ENCODE results near the gene MYO1C.
"Not testable (repeated sequence)": the region's sequence is repeated elsewhere in the genome, so short reads cannot be mapped to it uniquely, and the experiment has no call there.

The MYO1C gene

DNA sequence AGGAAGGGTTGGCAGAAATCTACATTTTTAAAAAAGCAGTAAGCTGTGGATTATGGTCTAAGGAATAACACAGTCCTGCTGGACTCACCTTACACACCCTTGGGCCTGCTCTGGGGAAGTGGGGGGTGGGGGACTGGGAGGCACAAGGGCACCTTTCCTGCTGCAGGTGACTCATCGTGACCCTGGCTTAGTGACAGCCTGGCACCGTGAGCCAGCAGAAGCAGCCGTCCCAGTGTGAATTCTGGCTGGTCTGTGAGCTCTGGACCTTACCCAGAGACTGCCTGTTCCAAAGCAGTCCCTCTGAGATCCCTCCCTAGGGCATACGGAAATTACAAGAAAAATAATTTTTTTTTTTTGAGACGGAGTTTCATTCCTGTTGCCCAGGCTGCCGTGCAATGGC is 32.3 kb downstream of the MYO1C start:
- DNase-seq = no peak

DNA sequence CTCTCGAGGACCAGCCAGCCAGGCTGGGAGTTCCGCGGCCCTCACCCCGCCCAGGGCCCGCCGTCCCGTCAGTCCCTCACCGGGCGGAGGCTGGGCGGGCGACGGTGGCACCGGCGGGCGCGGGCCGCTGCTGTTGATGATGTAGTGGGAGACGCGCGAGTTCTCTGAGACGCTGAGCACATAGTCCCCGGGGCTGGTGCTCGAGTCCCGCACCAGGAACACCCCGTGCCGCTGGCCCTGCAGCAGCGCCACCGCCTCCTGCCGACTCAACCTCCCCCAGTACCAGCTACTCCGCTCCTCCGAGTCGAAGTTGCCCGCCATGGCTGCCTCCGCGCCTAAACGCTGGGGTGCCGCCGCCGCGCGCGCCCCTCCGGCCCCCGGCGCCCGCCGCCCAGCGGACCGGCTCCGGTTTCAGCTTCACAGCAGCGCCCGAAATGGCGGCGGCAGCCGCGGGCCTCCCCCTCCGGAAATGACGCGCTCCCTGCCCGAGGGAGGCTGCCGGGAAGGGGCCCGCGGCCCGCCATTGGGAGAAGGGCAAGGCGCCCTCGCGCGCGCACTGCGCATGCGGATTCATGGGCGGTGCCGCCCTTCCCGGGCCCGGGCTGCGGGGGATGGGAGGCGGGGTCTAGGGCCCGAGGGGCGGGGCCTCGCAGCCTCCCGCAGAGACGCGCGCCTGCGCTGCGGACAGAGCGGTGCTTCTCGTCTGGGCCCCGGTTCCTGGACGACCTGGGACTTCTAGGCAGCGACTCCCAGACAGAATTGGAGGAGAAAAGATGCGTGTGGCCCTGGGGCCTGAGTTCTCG is 36.5 kb downstream of the MYO1C start, which contains the start of gene CRK:
Gene CRK, minus strand, starts transcription at position 436 of the 803 bp plus-strand sequence. Its CDS starts 115 bp downstream, at position 321.
- peak; percentile 89 to 93 for DNase-seq

DNA sequence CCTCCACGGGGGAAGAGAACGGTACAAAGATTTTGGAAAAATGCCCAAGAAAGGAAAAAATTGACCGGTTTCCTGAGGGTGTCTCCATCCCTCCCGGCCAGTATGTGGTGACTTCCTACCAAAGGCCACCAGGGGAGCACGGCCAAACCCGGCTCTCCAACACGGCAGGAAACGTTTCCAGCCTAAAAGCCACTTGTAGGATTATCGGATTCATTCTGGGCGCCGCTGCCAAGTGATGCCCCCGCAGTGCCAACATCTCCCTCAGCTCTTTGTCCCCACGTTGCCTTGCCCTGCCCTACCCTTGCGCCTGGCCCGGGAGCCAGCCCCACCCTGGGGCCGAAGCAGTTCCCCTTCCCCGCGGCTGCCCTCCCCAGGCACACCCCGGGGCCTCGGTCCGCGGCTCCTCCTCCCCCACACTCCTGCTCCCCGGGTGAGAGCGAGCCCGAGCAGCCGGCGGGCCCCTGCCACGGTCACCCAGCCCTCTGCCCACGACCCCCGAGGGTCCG is 37.1 kb downstream of the MYO1C start:
- DNase-seq = peak in 1 of 2 donors; percentile 79

DNA sequence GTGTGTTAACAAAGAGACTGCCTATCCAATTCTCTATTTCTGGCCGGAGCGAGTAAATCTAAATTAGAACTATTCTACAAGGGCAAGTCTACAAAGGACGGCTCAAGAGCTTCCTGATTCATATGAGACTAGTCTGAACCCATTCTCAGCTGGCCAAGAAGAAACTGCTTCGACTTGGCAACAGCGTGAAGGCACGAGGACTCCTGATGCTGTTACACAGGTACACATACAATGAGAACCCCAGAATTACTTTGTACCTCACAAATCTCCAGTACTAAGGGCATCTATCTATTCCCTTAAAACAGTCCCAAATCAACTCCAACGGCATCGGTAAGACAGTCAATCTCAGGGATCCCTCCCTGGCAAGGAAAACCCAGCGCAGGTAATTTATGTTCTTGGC is 37.9 kb downstream of the MYO1C start:
- DNase-seq = no peak

DNA sequence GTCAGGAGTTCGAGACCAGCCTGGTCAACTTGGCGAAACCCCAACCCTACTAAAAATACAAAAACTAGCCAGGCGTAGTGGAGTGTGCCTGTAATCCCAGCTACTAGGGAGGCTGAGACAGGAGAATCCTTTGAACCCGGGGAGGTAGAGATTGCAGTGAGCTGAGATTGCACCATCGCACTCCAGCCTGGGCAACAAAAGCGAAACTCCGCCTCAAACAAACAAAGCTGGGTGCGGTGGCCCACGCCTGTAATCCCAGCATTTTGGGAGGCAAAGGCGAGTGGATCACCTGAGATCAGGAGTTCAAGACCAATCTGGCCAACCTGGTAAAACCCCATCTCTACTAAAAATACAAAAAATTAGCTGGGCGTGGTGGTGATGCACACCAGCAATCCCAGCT is 38.8 kb downstream of the MYO1C start:
- not testable (repeated sequence) for DNase-seq

DNA sequence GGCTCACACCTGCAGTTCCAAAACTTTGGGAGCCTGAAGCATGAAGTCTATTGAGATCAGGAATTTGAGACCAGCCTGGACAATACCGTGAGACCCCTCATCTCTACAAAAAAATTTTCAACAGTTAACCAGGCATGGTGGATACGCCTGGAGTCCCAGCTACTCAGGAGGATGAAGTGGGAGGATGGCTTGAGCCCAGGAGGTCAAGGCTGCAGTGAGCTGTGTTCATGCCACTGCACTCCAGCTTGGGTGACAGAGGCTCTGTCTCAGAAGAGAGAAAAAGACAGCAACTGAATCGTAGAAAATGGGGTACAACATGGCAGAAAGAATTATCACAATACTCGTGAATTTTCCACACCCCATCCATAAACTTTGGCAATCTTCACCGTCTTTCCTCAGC is 39.6 kb downstream of the MYO1C start:
- no peak for DNase-seq

DNA sequence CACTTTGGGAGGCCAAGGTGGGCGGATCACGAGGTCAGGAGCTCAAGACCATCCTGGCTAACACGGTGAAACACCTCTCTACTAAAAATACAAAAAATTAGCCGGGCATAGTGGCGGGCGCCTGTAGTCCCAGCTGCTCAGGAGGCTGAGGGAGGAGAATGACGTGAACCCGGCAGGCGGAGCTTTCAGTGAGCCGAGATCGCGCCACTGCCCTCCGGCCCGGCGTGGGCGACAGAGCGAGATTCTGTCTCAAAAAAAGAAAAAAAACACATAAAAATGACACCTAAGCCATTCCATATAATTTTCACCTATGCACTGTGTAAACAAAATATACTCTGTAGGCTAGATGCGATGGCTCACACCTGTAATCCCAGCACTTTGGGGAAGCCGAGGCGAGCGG is 42.2 kb downstream of the MYO1C start:
- not testable (repeated sequence) for DNase-seq

DNA sequence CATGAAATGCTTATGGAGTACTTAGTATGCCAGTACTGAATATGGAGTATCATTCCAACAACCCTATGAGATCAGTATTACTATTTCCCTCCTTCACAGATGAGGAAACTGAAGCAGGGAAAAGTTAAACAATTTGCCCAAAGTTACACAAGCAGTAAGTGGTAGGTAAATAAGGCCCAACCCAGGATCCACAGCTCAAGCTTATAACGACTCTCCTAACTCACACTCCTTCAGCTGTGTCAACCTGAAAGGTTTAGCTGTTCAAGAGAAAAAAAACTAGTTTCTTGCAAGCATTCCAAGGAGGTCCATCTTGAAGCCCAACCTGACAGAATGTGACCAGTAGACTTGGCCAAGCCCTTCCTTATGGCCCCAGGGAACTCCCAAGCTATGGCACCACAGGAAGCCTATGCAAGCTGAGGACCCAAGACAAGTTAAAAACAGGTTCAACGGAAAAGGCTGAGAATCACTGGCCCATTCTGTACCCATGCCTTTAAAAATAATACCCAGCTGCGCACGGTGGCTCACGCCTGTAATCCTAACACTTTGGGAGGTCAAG is 43.0 kb downstream of the MYO1C start:
- DNase-seq = no peak

DNA sequence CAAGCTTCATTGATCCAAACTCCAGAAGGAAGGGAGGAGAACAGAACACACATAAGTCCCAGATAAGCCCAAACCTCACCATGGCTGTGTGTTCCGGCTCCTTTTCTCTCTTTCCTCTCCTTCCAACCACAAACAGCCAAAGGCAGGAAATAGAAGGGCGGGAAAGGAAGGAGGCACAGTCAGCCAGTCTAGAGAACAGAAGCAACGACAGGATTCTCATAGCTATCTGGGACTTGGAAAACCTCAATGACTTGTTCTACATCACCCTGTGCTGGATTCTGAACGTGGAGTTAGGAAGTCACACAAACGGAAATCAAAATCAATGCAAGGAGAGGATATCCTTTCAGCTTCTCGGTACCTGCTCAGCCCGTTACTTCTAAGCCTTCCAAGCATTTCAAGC is 45.4 kb downstream of the MYO1C start:
- DNase-seq = no peak

DNA sequence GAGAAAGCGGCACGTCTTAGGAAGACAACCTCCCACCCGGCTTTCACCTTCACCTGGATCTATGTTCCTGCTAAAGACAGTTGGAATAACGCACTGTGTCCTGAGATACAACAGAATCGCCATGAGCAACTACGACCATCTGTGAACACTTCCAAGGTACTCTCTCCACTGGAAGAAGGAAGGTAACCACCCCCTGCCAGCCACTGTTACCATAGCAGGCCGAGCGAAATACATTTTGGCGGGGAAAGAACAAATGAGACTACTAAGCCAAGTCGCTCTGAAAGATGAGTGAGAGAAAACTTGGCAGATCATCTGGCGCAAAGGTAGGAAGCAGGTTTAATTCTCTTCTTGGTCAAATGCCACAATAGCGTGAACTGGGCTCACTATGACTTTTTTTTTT is 46.3 kb downstream of the MYO1C start:
- no peak for DNase-seq

DNA sequence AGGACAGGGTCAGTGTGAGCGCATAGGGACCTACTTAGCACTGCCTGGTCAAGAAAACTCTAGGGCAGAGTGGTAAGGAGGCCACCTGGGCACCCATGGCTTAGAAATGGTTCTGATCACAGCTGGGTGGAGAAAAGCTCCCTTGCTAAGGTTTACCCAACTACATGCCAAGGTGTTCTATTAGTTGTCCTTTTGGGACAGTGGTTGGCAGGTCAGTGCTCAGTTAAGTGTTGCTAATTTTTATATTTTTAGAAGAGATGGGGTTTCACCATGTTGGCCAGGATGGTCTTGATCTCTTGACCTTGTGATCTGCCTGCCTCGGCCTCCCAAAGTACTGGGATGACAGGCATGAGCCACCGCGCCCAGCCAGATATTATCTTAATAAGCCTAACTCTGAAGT is 46.8 kb downstream of the MYO1C start:
- not testable (repeated sequence) for DNase-seq

DNA sequence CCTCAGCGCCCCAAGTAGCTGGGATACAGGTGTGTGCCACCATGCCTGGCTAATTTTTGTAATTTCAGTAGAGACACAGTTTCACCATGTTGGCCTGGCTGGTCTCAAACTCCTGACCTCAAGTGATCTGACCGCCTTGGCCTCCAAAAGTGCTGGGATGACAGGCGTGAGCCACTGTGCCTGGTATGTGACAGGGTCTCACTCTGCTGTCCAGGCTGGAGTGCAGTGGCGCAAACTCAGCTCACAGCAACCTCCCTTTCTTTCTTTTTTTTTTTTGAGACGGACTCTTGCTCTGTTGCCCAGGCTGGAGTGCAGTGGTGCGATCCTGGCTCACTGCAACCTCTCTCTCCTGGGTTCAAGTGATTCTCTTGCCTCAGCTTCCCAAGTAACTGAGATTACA is 49.8 kb downstream of the MYO1C start:
- not testable (repeated sequence) for DNase-seq

DNA sequence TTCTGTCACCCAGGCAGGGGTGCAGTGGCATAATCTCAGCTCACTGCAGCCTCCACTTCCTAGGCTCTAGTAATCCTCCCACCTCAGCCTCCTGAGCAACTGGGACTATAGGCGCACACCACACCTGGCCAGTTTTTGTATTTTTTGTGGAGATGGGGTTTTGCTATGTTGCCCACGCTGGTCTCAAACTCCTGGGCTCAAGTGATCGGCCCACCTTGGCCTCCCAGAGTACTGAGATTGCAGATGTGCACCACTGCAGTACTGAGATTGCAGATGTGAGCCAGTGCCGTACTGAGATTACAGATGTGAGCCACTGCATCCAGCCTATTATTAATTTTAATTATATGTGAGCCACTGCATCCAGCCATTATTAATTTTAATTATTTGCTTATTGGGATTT is 50.3 kb downstream of the MYO1C start:
- no peak for DNase-seq

DNA sequence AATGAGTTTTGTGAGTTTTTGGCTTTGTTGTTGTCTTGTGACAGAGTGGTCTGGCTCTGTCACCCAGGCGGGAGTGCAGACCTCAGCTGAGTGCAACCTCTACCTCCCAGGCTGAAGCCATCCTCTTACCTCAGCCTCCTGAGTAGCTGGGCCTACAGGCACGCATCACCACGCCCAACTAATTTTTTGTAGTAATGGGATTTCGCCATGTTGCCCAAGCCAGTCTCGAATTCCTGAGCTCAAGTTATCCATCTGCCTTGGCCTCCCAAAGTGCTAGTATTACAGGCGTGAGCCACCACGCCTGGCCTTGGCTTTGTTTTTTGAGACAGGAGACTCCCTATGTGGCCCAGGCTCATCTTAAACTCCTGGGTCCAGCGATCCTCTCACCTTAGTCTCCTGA is 51.6 kb downstream of the MYO1C start:
- DNase-seq = no peak

DNA sequence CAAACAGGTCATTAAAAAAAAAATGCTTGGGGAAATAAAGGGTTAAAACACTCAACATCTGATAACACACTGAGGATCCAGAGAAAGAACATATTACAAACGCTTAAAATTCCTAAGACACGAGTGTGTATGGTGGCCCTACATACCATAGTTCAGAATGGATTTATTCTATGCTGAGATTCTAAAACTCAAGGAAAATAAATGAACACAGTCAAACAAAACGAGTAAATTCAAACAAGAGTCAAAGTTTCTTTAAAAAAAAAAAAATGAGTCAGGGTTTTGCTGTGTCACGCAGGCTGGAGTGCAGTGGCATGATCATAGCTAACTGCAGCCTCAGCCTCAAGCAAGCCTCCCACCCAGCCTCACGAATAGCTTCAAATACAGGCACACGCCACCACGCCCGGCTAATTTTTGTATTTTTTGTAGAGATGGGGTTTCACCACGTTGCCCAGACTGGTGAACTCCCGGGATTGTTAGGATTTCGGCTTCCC is 53.8 kb downstream of the MYO1C start:
- no peak for DNase-seq

DNA sequence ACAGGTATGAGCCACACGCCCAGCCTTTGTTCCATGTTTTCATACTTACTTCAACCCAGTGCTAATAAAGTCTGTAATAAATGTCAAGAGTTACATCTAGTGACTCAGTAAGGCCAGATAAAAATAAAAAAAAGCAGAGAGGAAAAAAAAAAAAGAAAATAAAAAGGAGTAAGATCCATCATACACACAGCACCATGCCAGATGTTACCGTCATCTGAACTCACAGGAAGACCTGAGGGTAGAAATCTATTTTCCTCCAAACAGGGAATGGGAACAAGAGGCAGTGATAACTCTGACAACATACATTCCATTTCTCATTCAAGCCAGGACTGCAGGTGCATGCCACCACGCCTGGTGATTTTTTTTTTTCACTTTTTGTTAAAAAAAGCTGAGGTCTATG is 57.2 kb downstream of the MYO1C start:
- DNase-seq = no peak

DNA sequence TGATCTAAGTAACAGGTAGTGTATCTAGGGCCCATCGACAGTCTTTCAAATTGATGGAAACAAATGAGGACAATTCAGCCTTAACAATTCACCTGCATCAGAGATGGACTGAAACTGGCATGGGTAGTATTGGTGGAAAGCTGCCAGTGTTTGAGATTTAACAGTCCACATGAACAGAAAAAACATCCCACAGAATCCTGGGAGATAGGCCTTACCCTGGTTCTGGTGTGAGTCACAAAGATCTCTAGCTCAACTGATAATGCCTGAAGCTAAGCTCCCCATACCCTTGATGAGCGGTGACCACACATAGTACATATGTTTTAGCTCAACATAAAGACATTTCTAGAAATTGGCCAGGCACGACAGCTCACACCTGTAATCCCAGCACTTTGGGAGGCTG is 58.3 kb downstream of the MYO1C start:
- DNase-seq = no peak

DNA sequence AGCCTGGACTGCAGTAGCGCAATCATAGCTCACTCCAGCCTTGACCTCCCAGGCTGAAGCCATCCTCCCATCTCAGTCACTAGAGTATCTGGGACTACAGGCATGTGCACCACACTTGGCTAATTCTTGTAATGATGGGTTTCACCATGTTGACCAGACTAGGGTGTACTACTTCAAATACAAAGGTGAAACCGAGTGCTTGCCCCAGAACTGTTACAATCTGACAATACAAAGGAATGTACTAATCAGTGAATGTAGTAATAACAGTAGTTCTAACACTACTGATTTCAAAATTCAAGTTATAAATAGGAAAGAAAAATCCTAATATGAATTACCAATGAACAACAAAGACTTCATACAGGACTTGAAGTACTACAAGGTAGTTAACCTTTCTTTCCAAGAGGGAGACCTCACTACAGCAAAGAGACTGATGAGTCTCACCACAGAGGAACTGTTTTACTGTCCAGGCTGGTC is 60.8 kb downstream of the MYO1C start:
- no peak for DNase-seq

DNA sequence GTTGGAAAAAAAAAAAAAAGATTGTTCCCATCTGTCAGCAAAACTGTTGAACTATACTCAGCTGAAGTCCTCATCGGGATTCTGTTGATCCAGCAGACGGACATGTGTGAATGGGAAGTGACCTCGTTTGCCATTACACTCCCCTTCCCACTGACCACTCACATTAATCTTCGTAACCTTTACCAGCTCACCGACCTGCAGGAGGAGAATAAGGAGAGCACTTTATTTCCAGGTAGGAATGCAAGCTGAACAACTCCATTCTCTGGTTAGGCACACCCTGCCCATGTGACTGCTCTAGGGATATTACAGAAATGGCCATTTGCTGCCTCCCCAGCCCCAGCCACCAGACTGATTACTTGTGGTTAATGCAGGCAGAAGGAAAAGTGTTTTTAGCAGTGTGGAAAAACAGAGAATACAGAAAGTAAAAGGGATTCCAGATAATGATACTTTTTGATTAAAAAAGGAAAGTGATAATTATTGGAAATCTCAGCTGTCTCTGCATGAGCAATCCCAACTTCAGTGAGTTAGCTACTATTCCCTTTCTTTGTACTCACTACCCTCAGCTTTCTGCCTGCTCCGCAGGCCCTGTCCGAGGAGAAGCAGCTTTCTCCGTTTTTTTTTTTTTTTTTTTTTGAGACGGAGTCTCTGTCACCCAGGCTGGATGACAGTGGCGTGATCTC is 68.9 kb downstream of the MYO1C start:
- no peak for DNase-seq

DNA sequence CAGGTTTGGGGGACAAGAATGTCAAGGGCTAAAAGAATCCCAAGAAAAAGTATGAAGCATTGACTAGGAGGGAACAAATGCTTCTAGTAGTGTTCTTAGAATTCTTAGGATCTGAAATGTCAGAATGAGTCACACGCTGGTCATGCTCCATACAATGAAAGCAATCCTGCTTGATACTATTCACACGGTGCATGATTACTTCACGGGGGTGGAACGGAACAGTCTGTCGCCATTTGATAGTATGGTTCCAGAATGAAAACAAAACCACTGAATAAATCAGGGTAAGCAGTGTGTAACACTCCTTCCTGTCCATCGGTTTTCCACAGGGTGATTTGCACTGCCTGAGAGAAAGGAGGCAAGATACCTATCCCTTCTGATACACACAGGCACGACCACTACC is 69.6 kb downstream of the MYO1C start:
- DNase-seq = no peak

DNA sequence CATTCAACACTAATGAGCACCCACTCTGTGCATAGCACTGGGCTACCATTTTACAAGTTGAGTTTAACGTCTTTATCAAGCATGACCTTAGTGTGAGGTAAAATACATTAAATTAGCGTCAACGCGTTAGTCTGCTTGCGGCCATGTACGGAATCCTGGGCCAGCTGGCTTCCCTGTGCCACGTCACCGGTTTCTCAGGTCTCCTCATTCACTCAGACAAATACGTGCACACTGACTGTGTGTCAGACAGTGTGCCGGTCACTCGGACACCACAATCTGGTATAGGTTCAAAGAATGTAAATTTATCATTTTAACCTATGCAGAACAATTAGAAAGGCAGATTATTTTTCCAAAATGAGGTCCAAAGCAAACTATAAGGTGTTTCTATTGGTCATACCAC is 71.0 kb downstream of the MYO1C start:
- DNase-seq = no peak

DNA sequence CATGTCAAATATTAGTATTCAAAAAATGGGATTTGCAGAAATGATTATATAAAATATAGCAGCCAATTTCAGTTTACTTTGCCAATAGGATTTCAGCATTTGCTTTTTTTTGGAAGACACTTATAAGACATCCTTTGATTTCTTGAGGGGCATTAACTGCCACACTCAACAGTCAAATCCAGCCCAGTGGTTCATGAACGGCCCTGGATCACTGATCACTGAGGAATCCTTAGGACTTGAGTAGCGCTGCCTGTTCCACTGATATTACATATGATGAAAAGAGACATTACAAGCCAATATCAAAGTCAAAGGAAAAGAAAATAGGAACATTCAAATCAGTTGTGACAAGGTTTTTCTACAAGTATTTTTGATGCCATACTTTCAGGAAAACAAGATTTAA is 71.5 kb downstream of the MYO1C start:
- no peak for DNase-seq

DNA sequence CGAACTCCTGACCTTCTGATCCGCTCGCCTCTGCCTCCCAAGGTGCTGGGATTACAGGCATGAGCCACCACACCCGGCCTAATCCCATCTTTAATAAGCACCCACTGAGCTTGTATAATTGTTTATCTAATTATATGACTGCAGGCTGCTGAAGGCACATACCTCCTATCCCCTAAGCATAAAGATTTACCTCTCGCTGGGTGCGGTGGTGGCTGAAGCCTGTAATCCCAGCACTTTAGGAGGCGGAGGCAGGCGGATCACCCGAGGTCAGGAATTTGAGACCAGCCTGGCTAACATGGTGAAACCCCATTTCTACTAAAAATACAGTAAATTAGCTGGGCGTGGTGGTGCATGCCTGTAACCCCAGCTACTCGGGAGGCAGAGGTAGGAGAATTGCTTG is 72.3 kb downstream of the MYO1C start:
- no peak for DNase-seq

DNA sequence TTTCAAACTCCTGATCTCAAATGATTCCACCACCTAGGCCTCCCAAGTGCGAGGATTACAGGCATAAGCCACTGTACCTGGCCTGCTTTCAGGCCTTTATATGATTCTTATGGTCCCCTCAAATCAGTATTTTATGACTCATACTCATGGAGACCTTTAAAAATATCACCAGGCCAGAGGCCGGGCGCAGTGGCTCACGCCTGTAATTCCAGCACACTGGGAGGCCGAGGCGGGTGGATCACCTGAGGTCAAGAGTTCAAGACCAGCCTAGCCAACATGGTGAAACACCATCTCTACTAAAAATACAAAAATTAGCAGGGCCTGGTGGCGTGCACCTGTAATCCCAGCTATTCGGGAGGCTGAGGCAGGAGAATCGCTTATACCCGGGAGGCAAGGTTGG is 74.0 kb downstream of the MYO1C start:
- not testable (repeated sequence) for DNase-seq
